ENCODE measurements around the gene ACAD8.
"Not testable (repeated sequence)": the region's sequence is repeated elsewhere in the genome, so short reads cannot be mapped to it uniquely, and the experiment has no call there.

ACAD8 gene

DNA sequence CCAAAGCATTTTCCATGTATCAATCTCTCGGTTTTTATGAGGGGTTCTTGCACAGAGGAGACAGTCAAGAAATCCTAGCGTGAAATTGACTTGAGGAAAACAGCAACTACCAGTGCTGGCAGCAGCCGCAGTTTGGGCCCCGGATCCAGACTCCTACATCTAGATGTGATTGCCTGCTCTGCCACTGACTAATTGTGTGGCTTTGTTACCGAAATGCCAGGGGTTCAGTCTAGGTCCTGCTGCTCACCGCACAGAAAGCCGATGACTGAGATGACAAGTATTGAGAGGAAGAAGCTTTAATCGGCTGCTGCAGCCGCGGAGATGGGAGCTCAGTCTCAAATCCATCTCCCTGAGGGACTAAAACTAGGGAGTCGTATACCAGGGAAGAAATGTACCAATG, 14.6 kb downstream of the ACAD8 start:
- no peak for DNase-seq (ENCODE audit: low read depth)

DNA sequence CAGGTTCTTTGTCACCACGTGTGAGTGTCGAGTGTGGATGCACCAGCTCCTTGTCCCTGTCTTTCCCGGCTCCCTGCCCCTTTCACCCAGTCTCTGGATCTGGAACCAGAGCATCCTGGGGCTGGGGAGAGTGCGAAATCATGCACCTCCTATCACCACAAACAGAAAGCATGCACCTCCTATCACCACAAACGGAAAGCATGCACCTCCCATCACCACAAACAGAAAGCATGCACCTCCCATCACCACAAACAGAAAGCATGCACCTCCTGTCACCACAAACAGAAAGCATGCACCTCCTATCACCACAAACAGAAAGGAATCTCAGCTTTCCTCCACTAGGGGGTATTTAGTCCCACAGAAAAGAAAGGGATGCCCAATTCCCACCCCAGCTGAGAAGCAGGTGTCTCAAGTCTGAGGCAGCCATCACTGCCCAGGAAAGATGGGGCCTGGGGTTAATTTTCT, 16.9 kb downstream of the ACAD8 start:
- DNase-seq (ENCODE audit: low read depth) = no peak

DNA sequence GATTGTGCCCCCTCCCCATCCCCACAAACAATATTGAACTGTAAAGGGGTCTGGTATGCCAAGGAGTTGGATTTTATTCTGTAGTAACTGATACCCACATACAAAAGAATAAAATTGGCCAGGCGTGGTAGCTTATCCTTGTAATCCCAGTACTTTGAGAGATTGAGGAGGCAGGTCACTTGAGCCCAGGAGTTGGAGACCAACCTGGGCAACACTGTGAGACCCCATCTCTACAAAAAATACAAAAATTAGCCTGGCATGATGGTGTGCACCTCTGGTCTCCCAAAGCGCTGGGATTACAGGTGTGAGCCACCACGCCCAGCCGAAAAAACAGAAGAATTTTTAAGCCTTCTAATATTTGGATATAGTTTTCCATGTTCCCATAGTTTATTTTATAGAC, 18.6 kb downstream of the ACAD8 start:
- DNase-seq (ENCODE audit: low read depth) = no peak

DNA sequence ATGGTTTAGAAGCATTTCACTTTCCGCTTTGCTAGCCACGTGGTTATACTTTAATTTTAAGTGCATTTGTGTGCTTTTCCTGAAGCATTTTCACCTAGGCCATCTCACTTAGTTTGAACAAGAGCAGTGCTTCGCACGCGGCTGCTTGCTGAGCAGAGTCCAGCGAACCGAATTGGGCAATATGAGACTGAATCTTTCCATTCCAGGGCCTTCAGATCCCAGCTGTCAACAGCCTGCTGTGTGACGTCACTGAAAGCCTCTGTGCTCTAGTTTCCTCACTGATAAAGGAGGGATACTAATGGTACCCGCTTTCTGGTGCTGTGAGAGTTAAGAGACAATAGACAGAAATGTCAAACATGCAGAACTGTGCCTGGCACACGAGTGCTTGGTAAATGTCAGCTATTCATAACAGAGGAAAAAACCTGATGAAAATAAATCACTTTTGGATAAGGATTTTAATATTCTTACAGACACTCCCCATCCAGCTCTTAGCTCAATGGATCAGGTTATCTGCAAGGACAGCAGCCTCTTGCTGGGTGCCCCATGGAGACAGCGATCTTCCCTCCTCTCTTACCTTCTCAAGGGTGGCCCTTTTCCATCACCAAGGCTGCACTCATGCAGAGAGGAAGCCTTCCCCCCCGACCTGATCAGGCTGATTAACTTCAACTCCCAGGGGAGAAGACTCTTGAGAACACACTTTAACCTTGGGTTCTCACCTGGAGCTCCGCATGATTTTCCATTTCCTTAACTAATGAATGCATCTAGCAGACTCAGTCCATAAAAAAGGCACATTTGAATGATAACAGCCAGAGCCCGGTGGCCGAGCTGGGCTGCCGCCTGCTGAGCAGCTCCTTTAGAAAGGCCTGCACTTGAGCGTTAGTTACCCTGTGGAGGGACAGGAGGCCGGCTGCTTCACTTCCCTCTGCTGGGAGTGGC, 19.3 kb downstream of the ACAD8 start:
- no peak for DNase-seq (ENCODE audit: low read depth)

DNA sequence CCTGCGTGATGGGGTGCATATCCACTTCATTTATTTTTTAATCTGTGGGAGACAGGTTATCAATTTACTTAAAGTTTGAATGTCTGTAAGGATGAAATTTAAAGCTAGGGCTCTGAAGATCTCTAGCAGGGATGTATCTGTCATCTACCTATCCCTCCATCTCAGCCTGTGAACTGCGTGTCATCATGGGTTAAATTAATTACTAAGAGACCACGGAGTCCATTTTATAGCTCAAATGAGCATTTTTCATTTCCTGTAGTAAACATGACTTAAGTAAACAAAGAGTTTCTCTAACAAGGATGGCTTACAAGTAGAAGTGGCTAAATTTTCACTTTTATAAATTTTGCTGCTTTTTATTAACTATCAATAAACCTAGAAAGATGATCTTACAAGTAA, 19.9 kb downstream of the ACAD8 start:
- no peak for DNase-seq (ENCODE audit: low read depth)

DNA sequence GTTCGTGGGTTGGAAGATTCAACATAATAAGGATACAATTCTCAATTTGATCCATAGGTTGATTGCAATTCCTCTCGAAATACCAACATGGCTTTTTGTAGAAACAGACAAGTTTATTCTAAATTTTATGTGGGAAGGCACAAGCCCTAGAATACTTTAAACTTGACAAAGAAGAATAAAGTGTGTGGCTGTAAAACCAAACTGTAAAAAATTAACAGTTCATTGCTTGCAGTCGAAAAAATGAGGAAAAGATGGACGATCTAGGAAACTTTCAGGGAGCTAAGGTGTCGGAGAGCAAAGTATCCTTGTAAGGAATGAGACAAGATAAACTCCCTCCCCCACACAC, 21.8 kb downstream of the ACAD8 start:
- DNase-seq (ENCODE audit: low read depth) = no peak

DNA sequence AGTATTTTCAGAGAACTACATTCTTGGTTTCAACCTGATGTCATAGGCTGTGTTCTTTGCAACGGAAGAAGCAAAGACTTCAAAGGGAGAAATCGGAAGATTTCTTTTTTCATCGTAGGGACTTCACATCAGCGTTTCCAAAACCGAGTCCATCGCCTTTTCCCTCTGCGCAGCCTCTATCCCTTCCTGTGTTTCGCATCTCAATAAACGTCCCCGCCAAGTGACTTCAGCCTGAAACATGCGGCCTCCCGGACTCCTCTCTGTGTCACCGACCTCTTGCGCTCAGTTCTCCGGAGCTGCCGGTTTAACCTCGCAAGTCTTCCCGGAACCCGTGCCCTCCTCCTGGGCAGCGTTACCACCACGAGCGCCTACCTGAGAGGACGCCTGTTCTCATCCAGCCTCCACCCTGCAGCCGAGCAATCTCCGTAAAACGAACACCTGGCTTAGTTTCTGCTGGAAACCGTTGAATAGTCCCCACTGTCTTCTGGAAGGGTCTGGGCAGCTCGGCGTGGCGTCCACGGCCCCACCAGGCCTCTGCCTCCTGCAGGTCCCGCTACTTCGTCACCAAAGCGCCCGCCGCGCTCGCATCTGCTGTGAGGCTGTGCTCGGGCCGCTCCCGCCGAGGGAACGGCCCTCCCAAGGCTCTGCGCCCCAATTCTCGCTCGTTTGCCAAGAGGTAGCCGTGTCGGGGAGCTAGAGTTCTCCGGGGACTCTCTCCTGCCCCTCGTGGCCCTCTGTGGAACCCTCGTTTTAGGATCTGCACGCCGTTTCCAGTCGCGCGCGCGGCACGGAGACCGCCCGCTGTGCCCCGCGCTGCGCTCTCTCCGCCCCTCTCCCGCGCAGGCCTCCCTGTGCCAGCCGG, 22.4 kb downstream of the ACAD8 start, which contains the start of gene GLB1L3:
TSS of gene GLB1L3 (plus strand) at position 846 of the 862 bp plus-strand sequence. CDS start 362 bp downstream, outside the sequence.
- peak; percentile 70 for DNase-seq (ENCODE audit: low read depth)

DNA sequence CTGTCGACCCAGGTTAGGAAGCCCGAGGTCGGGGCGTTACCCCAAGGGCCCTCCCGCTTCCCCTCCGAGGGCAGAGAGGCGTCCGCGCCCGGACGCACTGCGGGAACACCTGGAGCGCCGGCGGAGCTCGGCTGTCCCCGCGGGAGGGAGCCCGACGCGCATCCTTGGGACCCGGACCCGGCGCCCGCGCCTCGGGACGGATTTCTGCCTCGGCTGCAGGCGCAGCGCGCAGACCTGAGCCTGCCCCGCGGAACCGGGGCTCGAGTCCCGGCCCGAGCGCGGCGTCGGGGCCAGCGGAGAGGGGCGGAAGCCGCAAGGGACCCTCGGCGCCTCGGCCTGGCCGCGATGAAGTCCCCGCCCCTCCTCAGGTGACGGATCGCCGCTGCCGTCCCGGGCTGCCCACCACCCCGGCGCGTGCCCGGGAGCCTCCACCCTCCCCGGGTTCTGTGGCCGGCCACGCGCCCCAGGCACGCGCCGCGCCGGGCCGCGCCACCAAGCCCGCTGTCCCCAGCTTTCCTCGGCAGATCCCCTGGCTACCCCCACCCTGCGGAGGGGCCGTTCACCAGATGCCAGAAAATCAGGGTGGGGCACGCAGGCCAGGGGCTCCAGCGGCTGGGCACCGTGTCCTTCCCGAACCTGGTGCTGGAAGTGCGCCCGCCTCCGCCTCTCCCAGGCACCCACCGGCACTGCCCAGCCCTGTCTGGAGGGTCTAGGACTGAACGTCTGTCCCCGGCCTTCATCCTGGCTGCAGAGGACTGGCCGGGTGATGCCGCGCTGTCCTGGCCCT, 23.2 kb downstream of the ACAD8 start:
- DNase-seq (ENCODE audit: low read depth) = no peak

DNA sequence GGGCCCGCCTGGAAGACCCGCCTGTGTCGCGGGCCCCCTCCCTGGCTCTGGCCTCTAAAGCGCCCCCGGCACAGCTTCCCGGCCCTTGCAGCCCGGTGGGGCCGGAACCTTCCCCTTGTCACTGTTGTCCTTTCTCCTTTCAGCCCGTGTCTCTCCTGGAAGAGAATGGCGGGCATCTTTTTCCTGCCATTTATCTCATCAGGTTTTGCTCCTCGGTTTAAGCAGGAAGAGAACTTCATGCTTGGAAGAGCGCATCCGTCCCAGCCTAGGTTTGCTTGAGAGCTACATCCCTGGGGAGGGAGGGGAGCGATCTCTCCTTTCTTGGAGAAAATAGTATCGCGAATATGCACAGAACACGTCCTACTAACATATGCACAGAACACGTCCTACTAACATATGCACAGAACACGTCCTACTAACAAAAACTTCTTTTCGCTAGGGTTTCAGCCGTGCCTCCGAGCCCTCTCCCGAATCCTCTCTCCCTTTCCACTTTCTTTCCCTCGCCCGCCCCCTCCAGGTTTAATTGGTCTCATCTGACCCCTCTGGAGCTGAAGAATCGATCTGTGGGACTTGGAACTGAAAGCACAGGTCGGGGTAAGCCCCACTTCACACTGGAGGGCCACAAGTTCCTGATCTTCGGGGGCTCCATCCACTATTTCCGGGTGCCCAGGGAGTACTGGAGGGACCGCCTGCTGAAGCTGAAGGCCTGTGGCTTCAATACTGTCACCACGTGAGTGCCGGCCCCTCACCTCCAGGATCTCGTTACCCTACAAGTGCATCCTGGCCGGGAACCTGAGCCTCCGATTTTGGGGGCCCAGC, 24.0 kb downstream of the ACAD8 start:
- DNase-seq (ENCODE audit: low read depth) = no peak

DNA sequence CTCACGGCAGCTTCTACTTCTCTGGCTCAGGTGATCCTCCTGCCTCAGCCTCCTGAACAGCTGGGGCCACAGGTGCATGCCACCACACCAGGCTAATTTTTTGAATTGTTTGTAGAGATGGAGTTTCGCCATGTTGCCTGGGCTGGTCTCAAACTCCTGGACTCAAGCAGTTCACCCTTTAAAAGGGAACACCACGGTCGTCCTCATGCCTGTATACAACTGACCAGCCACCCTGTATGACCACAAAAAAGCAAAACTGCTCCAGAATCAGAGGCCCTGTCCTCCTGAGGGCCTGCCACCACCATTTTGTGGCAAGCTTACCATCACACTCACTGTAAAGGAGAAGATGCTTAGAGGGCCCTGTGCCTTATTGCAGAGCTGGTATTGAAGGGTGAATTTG, 25.0 kb downstream of the ACAD8 start:
- DNase-seq (ENCODE audit: low read depth) = no peak

DNA sequence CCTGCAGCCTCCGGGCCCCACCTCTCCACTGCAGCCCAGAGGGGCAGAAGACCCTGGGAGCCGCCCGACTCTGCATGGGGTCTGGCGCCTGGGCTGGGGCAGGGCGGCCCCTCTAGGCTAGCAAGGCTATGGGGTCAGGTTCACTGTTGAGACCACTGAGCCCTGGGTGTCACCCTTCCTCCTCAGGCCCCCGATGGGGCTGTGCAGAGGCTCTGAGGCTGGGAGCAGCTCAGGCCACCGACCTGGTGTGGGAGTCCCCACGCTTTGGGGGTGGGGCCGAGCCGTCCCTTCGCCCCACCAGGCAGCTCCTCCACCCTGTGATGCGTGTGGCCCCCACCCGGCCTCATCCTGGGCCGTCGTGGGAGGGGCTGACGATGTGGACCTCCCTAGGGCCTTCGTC, 28.3 kb downstream of the ACAD8 start:
- DNase-seq (ENCODE audit: low read depth) = not testable (repeated sequence)

DNA sequence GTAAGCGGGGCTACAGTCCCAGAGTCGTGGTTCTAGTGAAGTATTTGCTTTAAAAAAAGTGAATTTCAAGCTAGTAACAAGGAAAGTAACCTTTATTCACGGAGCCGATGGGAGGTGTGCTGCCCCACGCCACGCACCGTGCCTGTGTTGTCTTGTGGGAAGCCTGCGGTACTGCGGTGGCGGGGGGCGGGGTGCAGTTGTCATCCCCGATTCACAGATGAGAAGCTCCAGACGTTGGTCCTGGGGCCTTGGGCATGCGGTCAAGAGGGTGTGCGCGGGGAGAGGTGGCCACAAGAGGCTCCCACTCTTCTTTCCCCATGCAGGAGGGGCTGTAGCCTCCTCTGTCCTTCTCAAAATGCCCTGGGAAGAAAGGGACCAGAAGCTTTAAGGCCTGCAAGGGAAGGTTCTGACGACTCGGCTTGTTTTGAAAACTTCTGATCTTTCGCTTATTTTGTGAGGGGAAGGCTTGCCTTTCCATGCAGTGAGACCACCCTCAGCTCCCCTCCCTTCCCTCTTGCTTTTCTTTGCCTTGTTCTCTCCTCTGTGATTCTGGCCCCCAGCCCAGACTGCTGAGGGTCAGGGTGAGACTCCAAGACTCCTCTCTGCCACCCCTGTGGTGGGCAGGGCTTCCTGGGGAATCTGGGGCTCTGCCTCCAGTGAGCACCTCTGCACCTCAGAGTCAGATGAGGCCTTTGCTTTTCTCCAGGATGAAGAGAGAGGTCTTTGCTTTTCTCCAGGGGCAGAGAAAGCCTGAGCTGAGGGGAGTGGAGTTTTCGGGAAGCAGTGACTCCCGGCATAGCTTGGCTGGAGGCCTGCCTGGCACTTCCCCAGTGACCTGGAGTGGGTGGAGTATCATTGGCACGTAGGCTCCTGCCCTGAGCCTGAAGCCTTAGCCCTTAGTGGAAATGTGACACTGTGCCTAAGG, 29.0 kb downstream of the ACAD8 start:
- no peak for DNase-seq (ENCODE audit: low read depth)

DNA sequence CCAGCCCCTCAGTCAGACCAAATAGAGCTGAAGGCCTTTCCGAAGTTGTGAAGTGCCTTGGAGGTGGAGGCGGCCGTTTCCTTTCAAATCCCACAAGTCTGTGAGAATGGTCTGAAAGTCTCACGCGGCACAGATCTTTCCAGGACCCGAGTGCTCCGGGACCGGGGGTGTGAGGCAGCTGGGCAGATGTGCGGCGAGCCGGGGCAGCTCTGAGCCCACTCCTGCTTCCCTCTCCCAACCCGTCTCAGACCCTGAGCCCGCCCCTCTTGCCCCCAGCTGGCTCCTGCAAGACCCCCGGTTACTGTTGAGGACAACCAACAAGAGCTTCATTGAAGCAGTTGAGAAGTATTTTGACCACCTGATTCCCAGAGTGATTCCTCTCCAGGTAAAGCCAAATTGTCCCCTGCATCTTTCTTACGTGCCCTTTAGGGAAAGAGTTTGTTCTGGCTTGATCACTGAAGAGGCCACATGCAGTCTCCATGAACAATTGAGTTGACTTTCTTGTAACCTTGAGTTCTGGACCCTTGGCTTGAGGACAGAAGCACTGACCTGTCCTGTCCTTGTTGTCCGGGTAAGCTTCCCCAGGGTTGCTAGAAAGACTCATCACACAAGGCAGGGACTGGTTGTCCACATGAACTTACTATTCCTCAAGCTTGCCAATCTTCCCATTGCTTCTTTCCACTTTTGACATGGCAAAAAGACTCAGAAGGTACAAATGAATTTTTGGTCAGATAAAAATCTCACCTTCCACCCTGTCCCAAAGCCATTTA, 30.3 kb downstream of the ACAD8 start:
- DNase-seq (ENCODE audit: low read depth) = no peak

DNA sequence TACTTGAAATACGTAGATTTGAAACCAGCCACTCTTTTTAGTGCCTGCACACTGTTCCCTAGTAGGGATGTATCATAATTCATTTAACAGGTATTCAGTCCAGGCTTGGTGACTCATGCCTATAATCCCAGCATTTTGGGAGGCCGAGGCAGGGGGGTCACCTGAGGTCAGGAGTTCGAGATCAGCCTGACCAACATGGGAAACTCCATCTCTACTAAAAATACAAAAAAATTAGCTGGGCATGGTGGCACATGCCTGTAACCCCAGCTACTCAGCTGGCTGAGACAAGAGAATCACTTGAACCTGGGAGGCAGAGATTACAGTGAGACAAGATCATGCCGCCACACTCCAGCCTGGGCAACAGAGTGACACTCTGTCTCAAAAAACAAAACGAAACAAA, 31.0 kb downstream of the ACAD8 start:
- DNase-seq (ENCODE audit: low read depth) = not testable (repeated sequence)

DNA sequence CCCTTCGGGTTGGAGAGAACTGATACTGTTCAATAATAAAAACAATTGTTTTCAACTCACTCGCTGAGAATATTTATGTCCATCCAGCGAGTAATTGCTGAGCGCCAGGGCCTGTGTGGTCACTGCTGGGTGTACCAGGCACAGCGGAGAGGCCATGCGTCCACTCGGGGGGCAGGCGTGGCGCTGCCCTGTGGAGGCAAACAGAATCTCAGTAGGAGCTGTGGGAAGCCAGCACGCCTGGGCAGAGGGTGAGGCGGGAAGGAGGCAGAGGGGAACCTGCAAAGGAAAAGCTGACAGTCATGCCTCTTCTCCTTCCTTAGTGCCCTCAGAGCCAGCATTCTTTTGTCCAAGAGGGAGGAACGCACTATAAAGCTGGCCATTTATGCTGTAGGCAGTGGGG, 34.2 kb downstream of the ACAD8 start:
- DNase-seq (ENCODE audit: low read depth) = no peak

DNA sequence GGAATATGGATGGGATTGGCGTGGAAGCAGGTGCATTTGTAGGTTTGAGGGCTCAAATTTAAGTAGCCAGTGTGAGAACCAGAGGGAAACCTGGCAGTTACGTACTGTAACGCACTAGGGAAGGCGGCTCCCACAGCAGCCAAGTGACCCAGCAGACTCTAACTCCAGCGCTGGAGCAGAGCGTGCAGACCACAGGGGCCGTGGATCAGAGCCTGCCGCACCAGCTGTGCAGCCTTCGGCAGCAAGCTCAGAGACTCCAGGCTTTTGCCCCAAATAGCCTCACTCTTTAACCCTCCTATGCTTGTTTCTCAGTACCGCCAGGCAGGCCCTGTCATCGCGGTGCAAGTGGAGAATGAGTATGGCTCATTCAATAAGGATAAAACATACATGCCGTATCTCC, 35.1 kb downstream of the ACAD8 start:
- DNase-seq (ENCODE audit: low read depth) = no peak

DNA sequence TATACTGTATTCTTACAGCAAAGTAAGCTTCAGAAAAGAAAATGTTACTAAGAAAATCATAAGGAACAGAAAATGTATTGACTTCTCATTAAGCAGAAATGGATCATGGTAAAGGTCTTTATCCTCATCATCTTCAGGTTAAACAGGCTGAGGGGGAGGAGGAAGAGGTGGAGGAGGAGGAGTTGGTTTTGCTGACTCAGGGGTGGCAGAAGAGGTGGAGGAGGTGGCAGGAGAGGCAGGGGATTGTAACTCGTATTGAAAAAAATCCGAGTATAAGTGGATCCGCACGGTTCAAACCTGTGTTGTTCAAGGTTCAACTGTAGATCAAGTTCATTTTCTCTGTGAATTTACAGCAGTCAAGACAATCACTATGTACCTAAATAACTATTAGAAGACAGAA, 35.8 kb downstream of the ACAD8 start:
- DNase-seq (ENCODE audit: low read depth) = no peak

DNA sequence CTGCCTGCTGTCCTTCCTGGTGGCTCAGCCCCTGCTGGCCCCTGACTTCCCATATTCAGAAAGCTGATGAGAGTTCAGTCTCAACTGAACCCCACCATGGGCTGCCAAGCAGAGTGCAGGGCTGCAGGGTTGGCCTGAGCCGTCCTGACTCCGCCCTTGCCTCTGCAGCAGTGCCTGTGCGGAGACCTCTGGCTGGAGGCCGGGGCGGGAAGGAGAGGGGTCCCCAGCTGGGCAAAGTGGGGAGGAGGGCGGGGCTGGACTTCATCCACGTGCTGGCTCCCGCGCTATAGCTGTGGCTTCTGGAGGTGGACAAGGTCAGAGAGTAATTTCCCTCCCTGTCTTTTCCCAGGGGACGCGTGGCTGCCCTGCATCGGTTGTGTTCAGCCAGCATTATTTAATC, 36.4 kb downstream of the ACAD8 start:
- DNase-seq (ENCODE audit: low read depth) = no peak

DNA sequence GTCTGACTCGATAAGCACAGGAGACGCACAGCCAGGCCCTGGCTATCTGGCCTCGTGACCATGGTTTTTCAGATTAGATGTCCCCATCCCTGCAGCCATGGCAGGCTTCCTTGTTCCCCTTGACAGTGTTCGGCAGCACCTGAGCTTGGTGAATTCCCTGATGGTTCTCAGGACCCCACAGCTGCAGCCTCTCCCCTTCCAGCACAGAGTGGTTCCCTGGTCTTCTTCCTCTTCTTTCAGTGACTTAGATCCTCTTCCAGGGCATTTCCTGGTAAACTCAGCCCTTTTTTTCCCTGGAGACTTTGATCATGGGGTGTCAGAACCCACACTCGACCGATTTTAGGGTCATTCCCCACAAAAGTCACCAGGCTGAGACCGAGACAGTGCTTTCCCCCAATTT, 37.3 kb downstream of the ACAD8 start:
- no peak for DNase-seq (ENCODE audit: low read depth)

All from activated T-cell treated with anti-CD3 and anti-CD28 coated beads for 1 hour (primary cell).